Measurements from ENCODE around the gene ATG5.

Gene ATG5

GRCh38 chr6:106300020-106300780 is 25.4 kb downstream of the ATG5 start:
- no peak for TF ChIP-seq SIN3A (IDR thresholded peaks at IDR 0.05; ENCODE audit: borderline replicate concordance, insufficient read depth, low read length)
- no peak for TF ChIP-seq TAF1 (IDR thresholded peaks at IDR 0.05; ENCODE audit: borderline replicate concordance, insufficient read depth, low read length)
- no peak for TF ChIP-seq REST (IDR thresholded peaks at IDR 0.05; ENCODE audit: insufficient read depth in 1 of 2, low read depth in 2 of 2, low read length in 2 of 2)
- no peak for TF ChIP-seq FOXP2 (optimal IDR thresholded peaks at IDR 0.05; ENCODE audit: borderline replicate concordance, extremely low read depth, extremely low read length, insufficient read depth)
- TF ChIP-seq POLR2AphosphoS5 (IDR thresholded peaks at IDR 0.05; ENCODE audit: low read depth, low read length), result no peak

- no peak for TF ChIP-seq SIN3A (IDR thresholded peaks at IDR 0.05; ENCODE audit: borderline replicate concordance, insufficient read depth, low read length)
- TF ChIP-seq REST (IDR thresholded peaks at IDR 0.05; ENCODE audit: insufficient read depth in 1 of 2, low read depth in 2 of 2, low read length in 2 of 2), result no peak
- TF ChIP-seq POLR2AphosphoS5 (IDR thresholded peaks at IDR 0.05; ENCODE audit: low read depth, low read length), result no peak
- TF ChIP-seq FOXP2 (optimal IDR thresholded peaks at IDR 0.05; ENCODE audit: borderline replicate concordance, extremely low read depth, extremely low read length, insufficient read depth), result no peak
- TF ChIP-seq TAF1 (IDR thresholded peaks at IDR 0.05; ENCODE audit: borderline replicate concordance, insufficient read depth, low read length), result no peak
Measured at GRCh38 chr6:106293116-106293515, 32.4 kb downstream of the ATG5 start.

GRCh38 chr6:106290954-106291353 is 34.6 kb downstream of the ATG5 start:
- no peak for TF ChIP-seq SIN3A (IDR thresholded peaks at IDR 0.05; ENCODE audit: borderline replicate concordance, insufficient read depth, low read length)
- no peak for TF ChIP-seq POLR2AphosphoS5 (IDR thresholded peaks at IDR 0.05; ENCODE audit: low read depth, low read length)
- no peak for TF ChIP-seq REST (IDR thresholded peaks at IDR 0.05; ENCODE audit: insufficient read depth in 1 of 2, low read depth in 2 of 2, low read length in 2 of 2)
- TF ChIP-seq TAF1 (IDR thresholded peaks at IDR 0.05; ENCODE audit: borderline replicate concordance, insufficient read depth, low read length), result no peak
- no peak for TF ChIP-seq FOXP2 (optimal IDR thresholded peaks at IDR 0.05; ENCODE audit: borderline replicate concordance, extremely low read depth, extremely low read length, insufficient read depth)

GRCh38 chr6:106290032-106290431 is 35.5 kb downstream of the ATG5 start:
- TF ChIP-seq FOXP2 (optimal IDR thresholded peaks at IDR 0.05; ENCODE audit: borderline replicate concordance, extremely low read depth, extremely low read length, insufficient read depth) (no peak), POLR2AphosphoS5 (IDR thresholded peaks at IDR 0.05; ENCODE audit: low read depth, low read length) (no peak), REST (IDR thresholded peaks at IDR 0.05; ENCODE audit: insufficient read depth in 1 of 2, low read depth in 2 of 2, low read length in 2 of 2) (no peak), TAF1 (IDR thresholded peaks at IDR 0.05; ENCODE audit: borderline replicate concordance, insufficient read depth, low read length) (no peak), SIN3A (IDR thresholded peaks at IDR 0.05; ENCODE audit: borderline replicate concordance, insufficient read depth, low read length) (no peak)
